OCI-LY7 (cell line): ENCODE data around the gene TOX3.

ENCODE experiments used
- CTCF ChIP-seq: fragments of 200-600 bp; sonication (generic); conservative IDR thresholded peaks from 2 replicates; pipeline ENCODE4 v1.5.1; 2014; ENCODE audit warnings: mild to moderate bottlenecking, antibody characterized with exemption, low read length, moderate library complexity, mixed read lengths
- EZH2phosphoT487 ChIP-seq: fragments of 200-600 bp; sonication (generic); IDR thresholded peaks from 2 replicates; pipeline ENCODE4 v1.6.1; 2018; ENCODE audit warnings: low read depth, borderline replicate concordance, mild to moderate bottlenecking, mixed run types, antibody characterized with exemption, low read length, moderate library complexity, mixed read lengths

DNA sequence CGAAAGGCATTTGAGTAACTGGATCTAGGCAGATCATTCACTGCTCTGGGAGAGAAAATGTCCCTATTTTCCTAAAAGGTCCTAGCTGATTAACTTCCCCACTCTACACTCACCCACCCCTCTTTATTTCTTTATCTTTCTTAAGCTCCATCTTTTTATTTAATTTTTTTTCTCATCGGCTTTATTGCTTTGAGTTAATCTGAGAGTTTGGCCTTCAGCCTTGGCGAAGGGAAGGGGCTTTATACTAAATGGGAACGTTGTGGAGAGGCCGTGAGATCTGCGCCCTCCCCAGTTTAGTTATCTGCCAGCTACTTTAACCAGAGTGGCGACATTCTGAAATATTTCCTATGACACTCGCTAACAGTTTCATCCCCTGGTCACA is 882 bp upstream of the TOX3 start:
- TF ChIP-seq CTCF (no peak), EZH2phosphoT487 (no peak)
